HFF-Myc (cell line): ENCODE data around the gene CD4.

Source experiments
- DNase-seq: peaks from one replicate; pipeline ENCODE4 v3.0.0-alpha.2; 2011; ENCODE audit warnings: low read depth; ENCODE audit errors: extremely low read depth
- H3K4me3 ChIP-seq: replicated peaks from 2 replicates; pipeline ENCODE4 v1.5.1; 2011; ENCODE audit warnings: low read depth, mild to moderate bottlenecking, control low read depth, low read length
- TF ChIP-seq, protein P1 (sequence below): IDR thresholded peaks from 2 replicates; pipeline ENCODE4 v1.5.1; 2012; ENCODE audit warnings: mild to moderate bottlenecking, low read depth, low read length, control low read depth; ENCODE audit errors: missing control alignments

Gene CD4

DNA sequence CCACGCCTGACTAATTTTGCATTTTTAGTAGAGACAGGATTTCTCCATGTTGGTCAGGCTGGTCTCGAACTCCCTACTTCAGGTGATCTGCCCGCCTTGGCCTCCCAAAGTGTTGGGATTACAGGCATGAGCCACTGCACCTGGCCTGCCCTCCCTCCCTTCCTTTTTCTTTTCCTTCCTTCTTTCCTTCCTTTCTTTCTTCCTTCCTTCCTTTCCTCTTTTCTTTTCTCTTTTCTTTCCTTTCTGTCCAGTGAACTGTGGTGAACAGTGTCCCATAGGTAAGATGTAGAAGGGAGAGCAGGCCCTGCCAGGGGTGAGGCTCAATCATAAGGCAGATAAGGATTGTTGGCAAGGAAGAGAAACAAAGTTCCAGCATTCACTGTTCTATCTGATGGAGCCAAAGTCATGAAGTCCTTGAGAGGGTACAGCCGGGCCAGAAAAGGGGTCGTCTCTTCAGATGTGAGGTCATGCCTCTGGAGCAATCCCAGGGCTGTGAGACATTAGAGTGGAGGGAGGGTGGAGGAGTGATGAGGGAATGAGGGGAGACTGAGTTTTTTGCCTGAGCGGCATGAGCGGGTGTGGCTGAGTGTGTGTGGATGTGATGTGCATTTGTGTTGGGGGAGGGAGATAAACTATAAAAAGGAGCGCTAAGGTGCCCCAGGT lies 32.2 kb upstream of the CD4 start:
- no peak for DNase-seq
- TF ChIP-seq, protein P1, sequence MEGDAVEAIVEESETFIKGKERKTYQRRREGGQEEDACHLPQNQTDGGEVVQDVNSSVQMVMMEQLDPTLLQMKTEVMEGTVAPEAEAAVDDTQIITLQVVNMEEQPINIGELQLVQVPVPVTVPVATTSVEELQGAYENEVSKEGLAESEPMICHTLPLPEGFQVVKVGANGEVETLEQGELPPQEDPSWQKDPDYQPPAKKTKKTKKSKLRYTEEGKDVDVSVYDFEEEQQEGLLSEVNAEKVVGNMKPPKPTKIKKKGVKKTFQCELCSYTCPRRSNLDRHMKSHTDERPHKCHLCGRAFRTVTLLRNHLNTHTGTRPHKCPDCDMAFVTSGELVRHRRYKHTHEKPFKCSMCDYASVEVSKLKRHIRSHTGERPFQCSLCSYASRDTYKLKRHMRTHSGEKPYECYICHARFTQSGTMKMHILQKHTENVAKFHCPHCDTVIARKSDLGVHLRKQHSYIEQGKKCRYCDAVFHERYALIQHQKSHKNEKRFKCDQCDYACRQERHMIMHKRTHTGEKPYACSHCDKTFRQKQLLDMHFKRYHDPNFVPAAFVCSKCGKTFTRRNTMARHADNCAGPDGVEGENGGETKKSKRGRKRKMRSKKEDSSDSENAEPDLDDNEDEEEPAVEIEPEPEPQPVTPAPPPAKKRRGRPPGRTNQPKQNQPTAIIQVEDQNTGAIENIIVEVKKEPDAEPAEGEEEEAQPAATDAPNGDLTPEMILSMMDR = no peak
- no peak overlapping the region for H3K4me3 ChIP-seq

DNA sequence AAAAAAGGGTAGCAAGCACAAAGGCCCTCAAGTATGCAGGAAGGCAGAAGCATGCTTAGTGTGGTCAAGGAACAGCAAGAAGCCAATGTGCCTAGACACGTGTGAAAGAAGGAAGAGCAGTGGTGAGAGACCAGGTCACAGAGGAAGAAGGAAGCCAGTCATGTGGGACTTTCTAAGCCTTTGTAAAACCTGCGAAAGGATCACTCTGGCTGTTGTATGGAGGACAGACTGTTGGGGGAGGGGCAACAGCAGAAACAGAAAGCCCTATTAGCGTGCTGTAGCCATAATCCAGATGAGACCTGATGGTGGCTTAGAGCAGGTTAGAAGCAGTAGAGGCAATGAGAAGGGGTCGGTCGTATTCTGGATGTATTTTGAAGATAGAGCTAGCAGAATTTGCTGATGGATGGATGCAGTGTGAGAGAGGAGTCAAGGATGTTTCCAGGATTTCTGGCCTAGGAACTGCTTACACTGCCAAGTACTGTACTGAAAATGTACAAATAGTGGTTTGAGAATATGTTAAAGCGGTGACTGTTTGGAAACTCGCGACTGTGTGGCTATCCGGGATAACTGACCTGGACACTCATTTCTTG lies 30.7 kb upstream of the CD4 start:
- no peak overlapping the region for H3K4me3 ChIP-seq
- TF ChIP-seq, protein P1 = no peak
- no peak for DNase-seq

DNA sequence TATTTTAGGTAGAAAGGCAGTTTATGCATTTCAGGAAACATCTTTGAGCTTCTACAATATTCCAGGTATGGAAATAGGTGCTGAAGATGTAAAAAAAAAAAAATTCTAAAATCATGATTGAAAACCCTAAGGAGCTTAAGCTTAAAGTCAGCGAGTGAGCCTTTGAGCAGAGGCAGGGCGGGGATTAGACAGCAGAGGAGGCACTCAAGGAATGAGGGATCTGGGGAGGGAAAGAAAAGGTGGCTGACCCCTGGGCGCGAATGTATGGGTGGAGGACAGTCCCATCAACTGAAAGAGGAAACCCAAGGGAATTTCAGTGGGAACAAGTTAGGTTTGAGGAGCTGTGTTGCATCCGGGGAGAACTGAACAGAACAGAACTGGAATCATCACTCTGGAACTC lies 29.6 kb upstream of the CD4 start:
- no peak overlapping the region for H3K4me3 ChIP-seq
- no peak for DNase-seq
- TF ChIP-seq, protein P1 = no peak

DNA sequence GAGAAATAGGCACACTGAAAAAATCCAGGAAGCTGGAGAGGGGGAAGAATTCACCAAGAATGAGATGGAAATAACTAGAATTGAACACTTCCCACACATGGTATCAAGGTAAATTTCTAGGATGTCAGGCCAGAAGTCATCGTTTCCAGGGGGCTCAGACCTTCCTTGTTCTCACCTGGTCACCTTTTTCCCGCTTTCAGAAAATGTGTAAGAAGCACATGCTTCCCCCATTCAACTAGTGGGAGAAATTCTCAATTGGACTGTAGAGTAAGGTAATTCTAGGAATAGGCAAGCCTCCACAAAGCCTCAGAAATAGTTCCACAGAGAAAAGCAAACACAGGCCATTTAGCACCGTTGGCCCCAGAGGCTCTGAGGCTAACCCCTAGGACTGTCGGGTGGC lies 25.9 kb upstream of the CD4 start:
- TF ChIP-seq, protein P1 = no peak
- H3K4me3 ChIP-seq = peak overlapping the region; percentile 23
- no peak for DNase-seq

DNA sequence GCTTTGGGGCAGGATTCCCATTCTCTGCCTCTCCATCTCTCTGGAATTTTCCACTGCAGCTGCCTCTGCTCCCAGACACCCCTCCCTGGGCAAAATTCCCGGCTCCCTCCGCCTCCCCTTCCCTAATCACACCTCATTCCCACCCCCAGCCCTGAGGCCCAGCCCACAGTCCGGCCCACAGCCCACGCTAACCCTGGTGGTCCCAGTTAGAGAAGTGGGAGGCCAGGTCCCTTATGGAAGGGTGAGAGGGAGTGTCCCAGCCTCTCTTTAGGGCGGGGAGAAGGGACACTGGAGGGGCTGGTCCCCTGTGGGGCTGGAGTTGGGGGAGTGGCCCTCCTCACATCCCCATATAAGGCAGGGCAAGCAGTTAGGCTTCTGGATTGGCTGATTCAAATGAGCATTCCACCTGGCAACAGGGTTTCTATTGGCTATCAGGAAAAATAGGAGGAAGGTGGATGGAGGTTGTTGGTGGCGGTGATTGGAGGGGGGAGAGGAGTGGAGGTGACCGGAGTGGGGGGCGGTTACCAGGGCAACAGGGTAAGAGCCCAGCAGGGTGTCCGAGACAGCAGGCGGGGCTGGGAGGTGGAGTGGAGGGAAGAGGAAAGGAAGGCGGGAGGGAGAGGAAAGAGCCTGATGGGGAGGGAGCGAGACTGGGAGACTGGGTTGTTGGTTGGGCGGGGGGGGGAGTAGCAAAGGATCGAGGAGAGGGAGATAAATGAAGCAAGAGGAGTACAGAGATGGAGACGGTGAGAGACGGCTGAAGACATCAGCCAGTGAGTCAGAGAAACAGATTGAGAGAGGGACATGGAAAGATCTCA lies 25.1 kb upstream of the CD4 start:
- TF ChIP-seq, protein P1 = no peak
- peak; percentile 99 for DNase-seq
- peak overlapping the region; percentile 23 for H3K4me3 ChIP-seq

DNA sequence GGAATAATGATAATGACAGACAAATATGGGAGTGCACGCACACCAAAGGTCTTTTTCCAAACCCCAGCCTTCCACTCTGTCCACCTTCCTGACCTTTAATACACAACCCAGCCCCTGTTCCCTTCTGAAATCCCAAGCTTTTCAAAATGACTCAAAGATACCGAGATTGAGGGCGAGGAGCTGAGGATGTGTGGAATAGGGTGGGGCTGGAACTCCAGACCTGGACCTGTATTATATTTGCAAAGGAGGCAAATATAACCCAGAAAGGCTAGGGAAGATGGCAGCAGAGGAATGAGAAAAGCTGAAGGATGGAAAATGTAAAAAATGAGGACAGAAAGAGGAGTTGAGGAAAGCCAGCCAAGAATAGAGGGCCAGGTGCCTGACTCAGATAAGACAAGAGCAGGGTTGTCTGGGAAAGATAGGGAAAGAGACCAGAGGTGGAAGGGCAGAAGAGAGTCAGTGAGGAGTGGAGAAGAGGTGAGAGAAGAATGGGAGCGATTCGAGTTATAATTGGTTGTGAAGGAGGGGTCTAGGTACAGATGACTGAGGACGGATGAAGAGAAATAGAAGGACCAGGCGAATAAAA lies 24.2 kb upstream of the CD4 start:
- TF ChIP-seq, protein P1 = no peak
- no peak for DNase-seq
- H3K4me3 ChIP-seq = peak overlapping the region; percentile 93
